K562 (cell line): ENCODE measurements around the gene SULT2B1. TPM values are rescaled to one million over a fixed set of nuclear protein-coding genes. Genes with fewer than 3 reads are reported as not detected.
A peak's percentile ranks its signal among the peaks of the same experiment; 100 is the strongest.

Source experiments
- CBFA2T3 ChIP-seq: fragments of 450-650 bp; IDR thresholded peaks from 2 replicates; pipeline ENCODE4 v1.6.1; 2017
- CCNT2 ChIP-seq: IDR thresholded peaks from 2 replicates; pipeline ENCODE4 v1.6.1; 2011; ENCODE audit warnings: borderline replicate concordance, low read depth, mild to moderate bottlenecking, moderate library complexity, mixed read lengths, low read length; ENCODE audit not compliant: insufficient read length; ENCODE audit errors: extremely low read depth
- CREB1 ChIP-seq, 2 experiments: sonication (generic) in 1 of 2; formaldehyde crosslinking in 1 of 2; IDR thresholded peaks; 2 replicates each; pipeline versions ENCODE4 v1.6.1 to v1.8.0; 2012 to 2022; ENCODE audit warnings: inconsistent platforms in 1 of 2, mild to moderate bottlenecking in 1 of 2, missing genetic modification reagents in 1 of 2, moderate library complexity in 1 of 2
- ELK1 ChIP-seq: sonication (generic); formaldehyde crosslinking; IDR thresholded peaks from 2 replicates; pipeline ENCODE4 v1.8.1; 2022; ENCODE audit warnings: missing genetic modification reagents
- KAT7 ChIP-seq: sonication (generic); formaldehyde crosslinking; IDR thresholded peaks from 2 replicates; pipeline ENCODE4 v1.8.0; 2022; ENCODE audit warnings: missing genetic modification reagents, mild to moderate bottlenecking, borderline replicate concordance
- LEF1 ChIP-seq: fragments of 450-650 bp; IDR thresholded peaks from 2 replicates; pipeline ENCODE4 v1.6.1; 2016; ENCODE audit warnings: mild to moderate bottlenecking
- MNT ChIP-seq, 2 experiments: fragments of 450-650 bp; conservative IDR thresholded peaks; 2 replicates each; pipeline ENCODE4 v1.6.1; 2017; ENCODE audit warnings: mild to moderate bottlenecking in 2 of 2, moderate library complexity in 2 of 2
- NFIC ChIP-seq: fragments of 450-650 bp; IDR thresholded peaks from 2 replicates; pipeline ENCODE4 v1.6.1; 2017; ENCODE audit warnings: mild to moderate bottlenecking, inconsistent platforms
- NR3C1 ChIP-seq: sonication (generic); formaldehyde crosslinking; IDR thresholded peaks from 2 replicates; pipeline ENCODE4 v1.8.1; 2022; ENCODE audit warnings: missing genetic modification reagents
- RFX7 ChIP-seq: fragments of 250-450 bp; sonication (Bioruptor Pico); IDR thresholded peaks from 2 replicates; pipeline ENCODE4 v1.5.1; 2021; ENCODE audit warnings: mild to moderate bottlenecking
- RUNX1 ChIP-seq: sonication (generic); IDR thresholded peaks from 2 replicates; pipeline ENCODE4 v1.6.1; 2016; ENCODE audit warnings: antibody characterized with exemption, low read depth
- ZBTB26 ChIP-seq: fragments of 450-650 bp; formaldehyde crosslinking; IDR thresholded peaks from 2 replicates; pipeline ENCODE4 v1.4.0; 2022; ENCODE audit warnings: missing genetic modification characterization
- ZEB2 ChIP-seq: fragments of 450-650 bp; IDR thresholded peaks from 2 replicates; pipeline ENCODE4 v1.6.1; 2016
- polyA plus RNA-seq, 8 experiments: library from polyadenylated mRNA; depleted of rRNA in 4 of 8; stranded (reverse) in 5 of 8; unstranded in 3 of 8; fragments of >200 nt; fragmentation: Nextera tagmentation in 2 of 8; fragmentation: Illumina TruSeq in 1 of 8; extraction: Ambion mirVana in 2 of 8; extraction: Trizol in 1 of 8; gene quantifications; 2 replicates each; pipeline versions ENCODE4 v1.2.1 to v1.2.3, GENCODE V29; 2011 to 2014; ENCODE audit warnings: inconsistent platforms in 1 of 8, missing spikeins in 1 of 8
- total RNA-seq, 7 experiments: library from RNA; depleted of rRNA in 6 of 7; stranded (reverse); fragments of >200 nt in 6 of 7; fragmentation: Illumina TruSeq in 2 of 7; extraction: Trizol in 2 of 7; gene quantifications; 2 replicates each; pipeline versions ENCODE4 v1.2.1 to v1.2.3, GENCODE V29; 2011 to 2021; ENCODE audit warnings: low replicate concordance in 1 of 7
- TF ChIP-seq, protein P1 (sequence below), 3 experiments: fragments of 200-800 bp in 1 of 3; sonication (Bioruptor generic) in 1 of 3; sonication (generic) in 1 of 3; formaldehyde crosslinking in 1 of 3; IDR thresholded peaks; 2 replicates each; pipeline versions ENCODE4 v1.6.1 to v1.8.0; 2016 to 2022; ENCODE audit warnings: mild to moderate bottlenecking in 2 of 3, missing compliant biosample characterization in 2 of 3, missing genetic modification characterization in 2 of 3, missing genetic modification reagents in 1 of 3

Gene SULT2B1
- total and polyA plus RNA-seq, 9 of the 15 experiments (the other 6 are each of a cell fraction or from before 2014, with no cell fraction given) = 0.09 to 0.62 (median 0.22) TPM; not detected in 2

- TF ChIP-seq LEF1 = no peak
- TF ChIP-seq CCNT2 = peak; percentile 2
- TF ChIP-seq RUNX1 = no peak
- TF ChIP-seq ELK1 = no peak
- TF ChIP-seq RFX7 = 0 out of 2 replicates have a peak, but pooled peaks have one; percentile 5
- TF ChIP-seq KAT7 = peak; percentile 23; the same call in 1 of the 2 replicates
- no peak for TF ChIP-seq CBFA2T3
- no peak; the same call in 1 of the 2 replicates for TF ChIP-seq CREB1 (IDR thresholded peaks at IDR 0.05)
- TF ChIP-seq CREB1 (CRISPR knock-in tag; IDR thresholded peaks at IDR 0.05) = no peak
- 0 out of 2 replicates have a peak, but pooled peaks have one; percentile 33 for TF ChIP-seq NR3C1 (CRISPR knock-in tag)
- TF ChIP-seq NFIC = 0 out of 2 replicates have a peak, but pooled peaks have one; percentile 21
- 0 out of 2 replicates have a peak, but pooled peaks have one; percentile 15 for TF ChIP-seq ZBTB26 (CRISPR knock-in tag)
- TF ChIP-seq MNT (conservative IDR thresholded peaks at IDR 0.05) = no peak
- 0 out of 2 replicates have a peak, but pooled peaks have one; percentile 17 for TF ChIP-seq ZEB2
- TF ChIP-seq, protein P1, sequence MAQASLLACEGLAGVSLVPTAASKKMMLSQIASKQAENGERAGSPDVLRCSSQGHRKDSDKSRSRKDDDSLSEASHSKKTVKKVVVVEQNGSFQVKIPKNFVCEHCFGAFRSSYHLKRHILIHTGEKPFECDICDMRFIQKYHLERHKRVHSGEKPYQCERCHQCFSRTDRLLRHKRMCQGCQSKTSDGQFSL (CRISPR knock-in tag; IDR thresholded peaks at IDR 0.05) = no peak; the same call in 1 of the 2 replicates
- TF ChIP-seq, protein P1 (tag; IDR thresholded peaks at IDR 0.05) = 0 out of 4 replicates have a peak, but pooled peaks of 1 of the 2 experiments have one; percentile 47
Measured at GRCh38 chr19:48614436-48615230, 62.7 kb downstream of the SULT2B1 start, which contains the start of gene FAM83E (continued).
